ENCODE data around the gene MT3.

Gene MT3

DNA sequence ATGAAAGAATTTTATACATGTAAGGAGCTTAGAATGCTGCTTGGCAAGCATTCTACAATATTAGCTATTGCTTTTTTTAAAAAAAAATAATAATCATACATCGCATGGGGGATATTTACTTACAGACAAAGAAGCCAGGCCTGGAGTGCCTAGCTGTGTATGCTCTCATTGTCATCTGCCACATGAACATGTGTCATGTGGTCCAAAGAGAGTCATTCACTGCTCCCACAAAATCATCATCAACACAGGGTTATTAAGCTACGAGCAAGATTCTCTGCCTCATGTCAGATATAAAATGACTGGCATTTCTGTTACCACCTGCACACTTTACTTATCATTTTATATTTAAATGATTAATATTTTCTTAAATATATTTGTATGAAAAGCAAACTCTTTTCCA is 34.3 kb downstream of the MT3 start:
- Histone ChIP-seq H3K27me3 (ENCODE audit: insufficient read depth, low read length, poor library complexity, severe bottlenecking) (no peaks in the 10 kb centered on the region), H3K9ac (ENCODE audit: low read depth, low read length, poor library complexity, severe bottlenecking) (no peak overlapping the region), H2AFZ (ENCODE audit: low read length) (no peak overlapping the region), H3K4me2 (ENCODE audit: low read depth, low read length, poor library complexity, severe bottlenecking) (no peak overlapping the region), H4K20me1 (ENCODE audit: insufficient read depth, low read length, poor library complexity, severe bottlenecking) (no peaks in the 10 kb centered on the region), H3K9me3 (ENCODE audit: insufficient read depth, low read depth, low read length) (no peaks in the 10 kb centered on the region), H3K36me3 (ENCODE audit: insufficient read depth, low read length) (no peaks in the 10 kb centered on the region), H3F3A (ENCODE audit: low read depth) (no peaks in the 10 kb centered on the region), H3K9me2 (replicated peaks; ENCODE audit: low read depth, low read length) (no peaks in the 10 kb centered on the region), H3K4me1 (ENCODE audit: insufficient read depth, low read length, poor library complexity, severe bottlenecking) (no peaks in the 10 kb centered on the region), H3K4me3 (ENCODE audit: low read length, poor library complexity, severe bottlenecking) (no peak overlapping the region), H3K79me2 (ENCODE audit: insufficient read depth, low read length) (no peaks in the 10 kb centered on the region)
- TF ChIP-seq, protein P1, sequence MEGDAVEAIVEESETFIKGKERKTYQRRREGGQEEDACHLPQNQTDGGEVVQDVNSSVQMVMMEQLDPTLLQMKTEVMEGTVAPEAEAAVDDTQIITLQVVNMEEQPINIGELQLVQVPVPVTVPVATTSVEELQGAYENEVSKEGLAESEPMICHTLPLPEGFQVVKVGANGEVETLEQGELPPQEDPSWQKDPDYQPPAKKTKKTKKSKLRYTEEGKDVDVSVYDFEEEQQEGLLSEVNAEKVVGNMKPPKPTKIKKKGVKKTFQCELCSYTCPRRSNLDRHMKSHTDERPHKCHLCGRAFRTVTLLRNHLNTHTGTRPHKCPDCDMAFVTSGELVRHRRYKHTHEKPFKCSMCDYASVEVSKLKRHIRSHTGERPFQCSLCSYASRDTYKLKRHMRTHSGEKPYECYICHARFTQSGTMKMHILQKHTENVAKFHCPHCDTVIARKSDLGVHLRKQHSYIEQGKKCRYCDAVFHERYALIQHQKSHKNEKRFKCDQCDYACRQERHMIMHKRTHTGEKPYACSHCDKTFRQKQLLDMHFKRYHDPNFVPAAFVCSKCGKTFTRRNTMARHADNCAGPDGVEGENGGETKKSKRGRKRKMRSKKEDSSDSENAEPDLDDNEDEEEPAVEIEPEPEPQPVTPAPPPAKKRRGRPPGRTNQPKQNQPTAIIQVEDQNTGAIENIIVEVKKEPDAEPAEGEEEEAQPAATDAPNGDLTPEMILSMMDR (conservative IDR thresholded peaks at IDR 0.05; ENCODE audit: low read length): no peak
- TF ChIP-seq EZH2phosphoT487 (IDR thresholded peaks at IDR 0.05; ENCODE audit: borderline replicate concordance): no peak

DNA sequence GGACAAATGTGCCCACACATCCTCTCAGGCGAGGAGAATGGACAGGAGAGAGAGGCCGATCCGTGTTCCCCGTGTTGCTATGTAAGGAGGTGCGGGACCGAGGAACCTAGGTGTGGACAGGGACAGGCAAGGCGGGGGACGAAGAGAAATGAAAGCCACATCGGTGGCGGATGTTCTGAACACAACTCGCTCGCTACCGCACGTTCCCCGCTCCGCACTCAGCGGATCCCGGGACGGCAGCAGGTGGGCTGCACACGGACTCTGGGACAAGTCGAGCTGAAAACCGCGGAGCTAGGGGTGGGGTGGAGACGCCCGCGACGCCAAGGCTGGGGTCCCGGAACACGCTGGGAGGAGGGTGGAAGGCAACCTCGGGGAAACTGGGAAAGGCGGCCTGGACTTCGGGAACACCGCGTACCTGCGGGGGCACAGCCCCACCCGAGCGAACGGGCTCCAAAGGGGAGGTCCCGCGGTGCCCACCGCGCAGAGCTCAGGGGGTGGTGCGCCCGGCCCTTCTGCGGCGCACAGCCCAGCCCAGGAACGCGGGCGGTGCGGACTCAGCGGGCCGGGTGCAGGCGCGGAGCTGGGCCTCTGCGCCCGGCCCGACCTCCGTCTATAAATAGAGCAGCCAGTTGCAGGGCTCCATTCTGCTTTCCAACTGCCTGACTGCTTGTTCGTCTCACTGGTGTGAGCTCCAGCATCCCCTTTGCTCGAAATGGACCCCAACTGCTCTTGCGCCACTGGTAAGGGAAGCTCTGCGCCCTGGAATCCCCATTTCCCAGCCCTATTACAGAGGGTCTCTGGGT is 36.0 kb downstream of the MT3 start, which contains the start of gene MT1E:
Gene MT1E (plus strand): TSS at position 642 of the 803 bp plus-strand sequence. CDS start 71 bp downstream, at position 713.
- TF ChIP-seq EZH2phosphoT487 (IDR thresholded peaks at IDR 0.05; ENCODE audit: borderline replicate concordance): no peak
- TF ChIP-seq, protein P1 (conservative IDR thresholded peaks at IDR 0.05; ENCODE audit: low read length): no peak
- H3K27me3 ChIP-seq (ENCODE audit: insufficient read depth, low read length, poor library complexity, severe bottlenecking): no peaks in the 10 kb centered on the region
- H3K9ac ChIP-seq (ENCODE audit: low read depth, low read length, poor library complexity, severe bottlenecking): no peak within 1 kb of the TSS
- H3K79me2 ChIP-seq (ENCODE audit: insufficient read depth, low read length): no peaks in the 10 kb centered on the region
- no peaks in the 10 kb centered on the region for H3K9me2 ChIP-seq (replicated peaks; ENCODE audit: low read depth, low read length)
- no peak within 1 kb of the TSS for H3K4me2 ChIP-seq (ENCODE audit: low read depth, low read length, poor library complexity, severe bottlenecking)
- H3K4me3 ChIP-seq (ENCODE audit: low read length, poor library complexity, severe bottlenecking): no peak within 1 kb of the TSS
- no peaks in the 10 kb centered on the region for H3F3A ChIP-seq (ENCODE audit: low read depth)
- no peaks in the 10 kb centered on the region for H4K20me1 ChIP-seq (ENCODE audit: insufficient read depth, low read length, poor library complexity, severe bottlenecking)
- H2AFZ ChIP-seq (ENCODE audit: low read length): no peak within 1 kb of the TSS
- H3K9me3 ChIP-seq (ENCODE audit: insufficient read depth, low read depth, low read length): no peaks in the 10 kb centered on the region
- H3K36me3 ChIP-seq (ENCODE audit: insufficient read depth, low read length): no peaks in the 10 kb centered on the region
- H3K4me1 ChIP-seq (ENCODE audit: insufficient read depth, low read length, poor library complexity, severe bottlenecking): no peaks in the 10 kb centered on the region

DNA sequence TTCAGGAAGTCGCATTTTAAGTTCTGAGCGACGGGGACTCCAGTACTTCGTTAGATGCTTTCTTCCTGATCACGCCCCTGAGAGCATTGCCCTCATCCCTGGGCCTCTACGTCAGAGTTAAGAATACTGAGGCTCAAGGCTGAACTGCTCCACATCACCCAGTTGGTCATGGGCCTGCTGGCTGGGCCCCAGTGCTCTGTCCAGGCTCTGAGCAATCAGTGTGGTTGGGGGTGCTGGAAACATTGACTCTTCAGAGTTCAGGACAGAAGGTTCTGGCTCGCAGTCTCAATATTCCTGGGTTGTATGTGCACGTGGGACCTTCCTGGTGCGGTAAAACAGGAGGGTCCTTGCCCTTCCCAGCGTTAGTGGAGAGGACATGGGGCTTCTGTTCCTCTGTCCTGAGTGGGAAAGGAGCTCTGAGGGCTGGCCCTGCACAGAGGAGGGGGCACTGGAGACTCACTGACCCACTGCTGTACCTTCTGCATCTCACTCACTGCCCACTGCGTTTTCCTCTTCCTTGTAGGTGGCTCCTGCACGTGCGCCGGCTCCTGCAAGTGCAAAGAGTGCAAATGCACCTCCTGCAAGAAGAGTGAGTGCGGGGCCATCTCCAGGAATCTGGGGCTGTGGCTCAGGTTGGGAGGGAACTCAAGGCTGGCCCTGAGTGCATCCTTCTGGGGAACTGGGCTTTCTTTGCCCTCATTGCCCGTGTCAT is 36.8 kb downstream of the MT3 start:
- no peak overlapping the region for H3K4me3 ChIP-seq (ENCODE audit: low read length, poor library complexity, severe bottlenecking)
- H3K36me3 ChIP-seq (ENCODE audit: insufficient read depth, low read length): no peaks in the 10 kb centered on the region
- TF ChIP-seq, protein P1 (conservative IDR thresholded peaks at IDR 0.05; ENCODE audit: low read length): no peak
- TF ChIP-seq EZH2phosphoT487 (IDR thresholded peaks at IDR 0.05; ENCODE audit: borderline replicate concordance): no peak
- H3K9me2 ChIP-seq (replicated peaks; ENCODE audit: low read depth, low read length): no peaks in the 10 kb centered on the region
- H3K4me1 ChIP-seq (ENCODE audit: insufficient read depth, low read length, poor library complexity, severe bottlenecking): no peaks in the 10 kb centered on the region
- no peak overlapping the region for H3K4me2 ChIP-seq (ENCODE audit: low read depth, low read length, poor library complexity, severe bottlenecking)
- no peak overlapping the region for H2AFZ ChIP-seq (ENCODE audit: low read length)
- H3K79me2 ChIP-seq (ENCODE audit: insufficient read depth, low read length): no peaks in the 10 kb centered on the region
- no peaks in the 10 kb centered on the region for H4K20me1 ChIP-seq (ENCODE audit: insufficient read depth, low read length, poor library complexity, severe bottlenecking)
- no peak overlapping the region for H3K9ac ChIP-seq (ENCODE audit: low read depth, low read length, poor library complexity, severe bottlenecking)
- no peaks in the 10 kb centered on the region for H3K27me3 ChIP-seq (ENCODE audit: insufficient read depth, low read length, poor library complexity, severe bottlenecking)
- H3F3A ChIP-seq (ENCODE audit: low read depth): no peaks in the 10 kb centered on the region
- H3K9me3 ChIP-seq (ENCODE audit: insufficient read depth, low read depth, low read length): no peaks in the 10 kb centered on the region
